Activated CD4-positive, alpha-beta T cell treated with anti-CD3 and anti-CD28 coated beads, Interleukin-2, amount 50 U/mL, for 1 hour (primary cell): ENCODE data around the gene FAM241B.

Source experiments
- DNase-seq: peaks from one replicate; pipeline ENCODE4 v3.0.0-alpha.2; 2020

Gene FAM241B

DNA sequence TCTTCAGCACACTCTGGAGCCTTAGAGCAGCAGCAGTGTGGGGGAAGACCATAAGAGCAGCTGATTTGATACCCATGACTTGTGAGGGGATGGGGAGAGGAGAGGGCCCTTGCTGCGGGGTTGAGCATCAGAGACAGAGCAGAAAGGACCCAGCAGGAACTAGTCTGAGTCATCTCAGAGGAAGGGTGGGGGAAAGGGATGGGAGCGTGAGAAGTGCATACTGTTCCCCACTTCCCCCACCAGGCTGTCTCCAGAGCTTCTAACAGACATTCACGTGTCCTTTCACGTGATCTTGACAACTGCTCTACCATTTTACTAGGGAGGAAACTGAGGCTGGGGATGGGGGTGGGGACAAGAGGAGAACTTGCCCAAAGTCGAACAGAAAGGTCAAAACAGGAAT is 38.7 kb downstream of the FAM241B start:
- DNase-seq: no peak

DNA sequence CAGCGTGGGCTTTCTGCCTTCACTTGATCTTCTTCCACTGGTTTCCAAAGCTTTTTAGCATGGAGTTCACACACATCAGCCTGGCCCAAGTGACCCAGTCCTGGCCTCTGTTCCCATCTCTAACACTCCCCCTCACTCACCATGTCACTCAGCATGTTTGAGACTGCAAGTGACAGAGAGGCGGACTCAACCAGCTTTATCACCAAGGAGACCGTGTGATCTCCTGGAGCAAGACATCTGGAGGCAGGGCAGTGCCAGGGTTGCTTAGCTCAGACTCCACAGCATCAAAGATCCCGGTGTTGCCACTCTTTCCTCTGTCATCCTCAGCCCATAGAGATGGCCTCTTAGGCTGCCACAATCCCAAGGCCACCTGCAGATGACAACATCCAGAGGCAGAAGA is 39.4 kb downstream of the FAM241B start:
- no peak for DNase-seq

DNA sequence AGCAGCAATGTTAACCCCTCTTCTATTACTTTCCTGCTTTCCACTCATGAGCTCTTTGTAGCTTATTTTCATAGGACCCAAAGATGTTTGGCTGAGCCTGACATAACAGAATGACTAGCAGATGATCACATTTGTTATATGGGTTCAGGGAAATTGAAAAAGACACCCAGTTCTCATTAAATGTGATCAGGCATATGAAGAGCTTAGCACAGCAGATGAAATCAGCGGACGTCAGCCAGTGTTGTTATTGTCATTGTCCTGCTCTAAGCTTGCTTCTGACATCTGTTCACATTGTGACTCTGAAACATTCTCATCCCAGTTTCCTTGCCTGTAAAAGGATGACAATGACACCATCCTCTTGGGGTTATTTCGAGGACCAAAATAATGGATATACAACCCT is 43.5 kb downstream of the FAM241B start:
- DNase-seq: no peak

DNA sequence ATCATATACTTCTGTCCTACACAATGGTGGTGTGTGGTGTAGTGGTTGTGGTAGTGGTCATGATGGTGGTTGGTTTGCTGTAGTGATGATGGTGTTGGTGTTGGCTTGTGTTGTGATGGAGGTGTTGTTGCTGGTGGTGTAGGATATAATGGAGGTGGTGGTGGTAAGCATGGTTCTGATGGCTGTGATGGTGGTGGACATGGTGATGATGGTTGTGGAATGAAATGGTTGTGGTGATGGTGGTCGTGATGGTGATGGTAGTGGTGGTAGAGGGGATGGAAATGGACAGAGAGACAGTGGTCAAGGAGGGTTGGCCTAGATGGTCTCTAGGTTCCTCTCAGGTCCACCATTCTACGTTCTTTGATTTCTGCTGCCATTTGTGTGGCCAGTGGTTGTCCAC is 44.7 kb downstream of the FAM241B start:
- DNase-seq: no peak

DNA sequence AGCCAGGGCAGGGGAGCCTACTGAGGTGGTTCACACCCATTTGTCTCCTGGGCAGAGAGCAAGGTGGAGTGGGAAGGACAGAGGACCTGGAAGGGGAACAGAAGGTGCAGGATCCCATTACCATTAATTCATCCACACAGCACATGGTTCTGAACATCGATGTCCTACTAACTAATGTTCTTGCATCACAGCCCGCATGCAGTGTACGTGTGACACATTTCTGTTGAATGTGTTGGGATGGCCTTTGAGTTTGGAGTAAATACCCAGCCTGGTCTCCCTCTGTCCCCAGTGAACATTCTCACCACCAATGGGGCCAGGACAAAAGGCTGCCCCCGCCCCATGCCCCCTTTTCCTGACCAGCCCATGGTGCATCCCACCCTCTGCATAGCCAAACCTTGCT is 46.3 kb downstream of the FAM241B start:
- no peak for DNase-seq

DNA sequence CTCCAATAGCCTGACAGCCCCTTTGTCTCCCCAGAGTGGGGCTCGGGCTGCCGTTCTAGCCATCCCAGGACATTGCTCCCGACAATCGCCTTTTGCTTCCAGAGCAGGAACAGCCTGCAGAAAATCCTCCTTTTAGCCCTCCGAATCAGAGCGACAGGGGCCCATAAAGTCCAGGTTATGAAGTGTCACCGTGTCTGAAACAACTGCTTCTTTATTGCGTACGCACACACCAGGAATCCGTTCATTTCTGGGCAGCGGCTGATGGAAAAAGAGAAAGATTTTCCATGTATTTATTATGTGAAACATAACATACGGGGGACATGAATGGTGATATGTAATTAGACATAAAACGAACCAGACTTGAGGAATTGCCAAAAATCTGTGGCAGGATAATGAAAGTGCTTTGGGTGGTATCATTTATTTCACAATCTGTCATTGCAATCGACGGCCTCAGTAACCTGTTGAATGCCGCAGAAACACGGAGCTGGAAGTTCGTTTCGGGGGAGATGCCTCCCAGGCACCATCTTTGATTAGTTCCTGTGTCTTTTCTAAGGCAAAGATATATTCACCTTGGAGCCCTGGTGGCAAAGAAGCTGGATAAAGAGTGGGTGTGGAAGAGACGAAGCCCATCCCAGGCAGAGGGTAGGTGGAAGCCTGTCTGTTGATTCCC is 48.1 kb downstream of the FAM241B start:
- DNase-seq: no peak

DNA sequence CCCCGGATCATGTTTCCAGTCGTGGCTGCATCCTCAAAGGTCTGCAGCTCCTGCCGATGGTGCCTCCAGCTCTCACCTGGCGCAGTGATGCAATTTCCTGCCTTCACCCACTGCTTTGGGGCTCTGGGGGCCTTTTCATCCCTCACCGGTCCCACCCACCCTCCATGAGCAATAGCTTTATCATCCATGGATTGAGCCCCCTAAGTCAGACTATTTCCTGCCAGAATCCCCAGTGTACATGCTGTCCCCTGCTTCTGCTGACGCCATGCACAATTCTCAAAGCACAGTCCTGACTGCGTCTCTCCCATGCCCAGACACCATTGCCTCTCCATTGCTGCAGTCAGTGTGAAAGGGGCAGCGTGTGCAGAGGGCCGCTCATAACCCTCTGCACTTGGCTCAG is 49.7 kb downstream of the FAM241B start:
- no peak for DNase-seq

DNA sequence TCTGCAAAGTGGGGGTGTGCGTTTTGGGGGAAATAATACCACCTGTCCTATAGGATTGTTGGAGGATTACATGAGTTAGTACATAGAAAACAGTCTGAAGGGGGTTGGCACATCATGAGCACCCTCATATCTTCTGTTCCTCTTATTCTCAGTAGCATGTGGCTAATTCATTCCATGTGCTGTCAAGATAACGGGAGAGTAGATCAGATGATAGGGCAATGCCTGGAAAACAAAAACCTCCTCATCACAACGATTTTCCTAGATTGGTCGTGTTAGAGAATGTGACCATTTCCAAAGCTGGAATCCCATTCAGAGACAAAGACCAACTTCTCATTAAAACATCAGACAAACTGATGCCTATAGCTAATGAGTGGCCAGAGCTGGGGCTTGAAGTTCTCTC is 50.6 kb downstream of the FAM241B start:
- no peak for DNase-seq

DNA sequence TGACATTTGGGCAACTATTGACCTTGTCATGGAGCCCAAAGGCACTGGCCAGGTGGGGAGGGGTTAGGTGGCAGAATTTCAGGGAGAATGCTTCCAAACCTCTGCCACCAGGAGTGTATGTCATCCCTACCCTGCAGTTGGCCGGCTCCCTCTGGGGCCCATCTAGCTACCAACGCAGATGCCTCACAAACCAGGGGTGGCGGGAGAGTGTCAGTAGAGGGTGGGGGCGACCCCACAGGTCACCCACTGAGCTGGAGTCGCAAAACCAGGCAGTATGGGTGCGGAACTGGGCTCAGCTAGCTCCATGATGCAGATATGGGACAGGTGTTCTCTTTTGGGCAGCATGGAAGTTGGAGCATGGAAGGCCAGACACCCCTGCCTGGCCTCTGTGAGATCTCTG is 51.4 kb downstream of the FAM241B start:
- DNase-seq: no peak

DNA sequence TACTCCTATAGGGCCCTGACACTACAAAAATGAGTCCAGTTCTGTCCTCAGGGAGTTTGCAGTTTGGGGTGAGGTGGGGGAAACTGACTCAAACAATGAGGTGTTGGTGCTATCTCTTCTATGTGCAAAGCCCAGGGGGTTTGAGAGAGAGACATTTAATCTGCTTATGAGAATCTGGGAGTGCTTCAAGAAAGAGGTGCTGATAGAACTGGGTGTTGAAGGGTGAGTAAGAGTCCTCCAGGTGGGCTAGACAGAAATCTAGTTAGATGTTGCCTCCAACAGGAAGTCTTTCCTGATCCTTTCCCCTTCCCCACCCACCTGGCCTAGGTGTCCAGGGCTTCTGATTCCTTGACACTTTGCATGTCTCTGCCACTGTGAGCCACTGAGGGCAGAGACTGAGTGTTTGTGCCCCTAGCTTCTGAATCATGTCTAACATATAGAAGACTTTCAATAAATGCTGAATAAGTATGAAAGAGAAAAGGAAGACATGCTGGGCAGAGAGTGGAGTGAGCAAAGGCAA is 53.0 kb downstream of the FAM241B start:
- no peak for DNase-seq
